ENCODE results near the gene KSR2.

KSR2 gene

GRCh38 chr12:117559978-117560377, 408.8 kb downstream of the KSR2 start:
- TF ChIP-seq POLR2AphosphoS5 (IDR thresholded peaks at IDR 0.05; ENCODE audit: low read depth, low read length), result no peak
- no peak for TF ChIP-seq TAF1 (IDR thresholded peaks at IDR 0.05; ENCODE audit: borderline replicate concordance, low read depth, low read length)
- TF ChIP-seq POLR2A (IDR thresholded peaks at IDR 0.05; ENCODE audit: low read depth, low read length), result no peak
- FAIRE-seq (no peak), DNase-seq (ENCODE audit: insufficient read length) (no peak)

GRCh38 chr12:117555889-117556288, 412.9 kb downstream of the KSR2 start:
- DNase-seq (ENCODE audit: insufficient read length), result no peak
- TF ChIP-seq TAF1 (IDR thresholded peaks at IDR 0.05; ENCODE audit: borderline replicate concordance, low read depth, low read length) (no peak), POLR2AphosphoS5 (IDR thresholded peaks at IDR 0.05; ENCODE audit: low read depth, low read length) (no peak), POLR2A (IDR thresholded peaks at IDR 0.05; ENCODE audit: low read depth, low read length) (no peak)
- no peak for FAIRE-seq

GRCh38 chr12:117552971-117553370, 415.8 kb downstream of the KSR2 start:
- TF ChIP-seq TAF1 (IDR thresholded peaks at IDR 0.05; ENCODE audit: borderline replicate concordance, low read depth, low read length) (no peak), POLR2AphosphoS5 (IDR thresholded peaks at IDR 0.05; ENCODE audit: low read depth, low read length) (no peak), POLR2A (IDR thresholded peaks at IDR 0.05; ENCODE audit: low read depth, low read length) (no peak)
- FAIRE-seq, result no peak
- no peak for DNase-seq (ENCODE audit: insufficient read length)

- FAIRE-seq, result no peak
- TF ChIP-seq POLR2AphosphoS5 (IDR thresholded peaks at IDR 0.05; ENCODE audit: low read depth, low read length) (no peak), POLR2A (IDR thresholded peaks at IDR 0.05; ENCODE audit: low read depth, low read length) (no peak), TAF1 (IDR thresholded peaks at IDR 0.05; ENCODE audit: borderline replicate concordance, low read depth, low read length) (no peak)
- no peak for DNase-seq (ENCODE audit: insufficient read length)
Observed at GRCh38 chr12:117551665-117552064, 417.1 kb downstream of the KSR2 start.

- TF ChIP-seq POLR2AphosphoS5 (IDR thresholded peaks at IDR 0.05; ENCODE audit: low read depth, low read length) (no peak), TAF1 (IDR thresholded peaks at IDR 0.05; ENCODE audit: borderline replicate concordance, low read depth, low read length) (no peak), POLR2A (IDR thresholded peaks at IDR 0.05; ENCODE audit: low read depth, low read length) (no peak)
- FAIRE-seq, result no peak
- DNase-seq (ENCODE audit: insufficient read length), result no peak
Observed at GRCh38 chr12:117547209-117547608, 421.6 kb downstream of the KSR2 start.

- TF ChIP-seq TAF1 (IDR thresholded peaks at IDR 0.05; ENCODE audit: borderline replicate concordance, low read depth, low read length) (no peak), POLR2A (IDR thresholded peaks at IDR 0.05; ENCODE audit: low read depth, low read length) (no peak), POLR2AphosphoS5 (IDR thresholded peaks at IDR 0.05; ENCODE audit: low read depth, low read length) (no peak)
- FAIRE-seq (no peak), DNase-seq (ENCODE audit: insufficient read length) (no peak)
Observed at GRCh38 chr12:117545216-117545615, 423.6 kb downstream of the KSR2 start.

GRCh38 chr12:117540011-117540410, 428.8 kb downstream of the KSR2 start:
- TF ChIP-seq TAF1 (IDR thresholded peaks at IDR 0.05; ENCODE audit: borderline replicate concordance, low read depth, low read length) (no peak), POLR2A (IDR thresholded peaks at IDR 0.05; ENCODE audit: low read depth, low read length) (no peak), POLR2AphosphoS5 (IDR thresholded peaks at IDR 0.05; ENCODE audit: low read depth, low read length) (no peak)
- no peak for FAIRE-seq
- DNase-seq (ENCODE audit: insufficient read length), result no peak

- TF ChIP-seq TAF1 (IDR thresholded peaks at IDR 0.05; ENCODE audit: borderline replicate concordance, low read depth, low read length) (no peak), POLR2AphosphoS5 (IDR thresholded peaks at IDR 0.05; ENCODE audit: low read depth, low read length) (no peak), POLR2A (IDR thresholded peaks at IDR 0.05; ENCODE audit: low read depth, low read length) (no peak)
- FAIRE-seq (no peak), DNase-seq (ENCODE audit: insufficient read length) (no peak)
Observed at GRCh38 chr12:117538926-117539325, 429.9 kb downstream of the KSR2 start.

- FAIRE-seq (no peak), DNase-seq (ENCODE audit: insufficient read length) (no peak)
- TF ChIP-seq POLR2AphosphoS5 (IDR thresholded peaks at IDR 0.05; ENCODE audit: low read depth, low read length) (no peak), POLR2A (IDR thresholded peaks at IDR 0.05; ENCODE audit: low read depth, low read length) (no peak), TAF1 (IDR thresholded peaks at IDR 0.05; ENCODE audit: borderline replicate concordance, low read depth, low read length) (no peak)
Observed at GRCh38 chr12:117538032-117538690, 430.6 kb downstream of the KSR2 start.

- TF ChIP-seq TAF1 (IDR thresholded peaks at IDR 0.05; ENCODE audit: borderline replicate concordance, low read depth, low read length) (no peak), POLR2AphosphoS5 (IDR thresholded peaks at IDR 0.05; ENCODE audit: low read depth, low read length) (no peak), POLR2A (IDR thresholded peaks at IDR 0.05; ENCODE audit: low read depth, low read length) (no peak)
- FAIRE-seq (no peak), DNase-seq (ENCODE audit: insufficient read length) (no peak)
Observed at GRCh38 chr12:117533687-117534086, 435.1 kb downstream of the KSR2 start.

GRCh38 chr12:117530796-117531195, 438.0 kb downstream of the KSR2 start:
- no peak for TF ChIP-seq POLR2AphosphoS5 (IDR thresholded peaks at IDR 0.05; ENCODE audit: low read depth, low read length)
- no peak for TF ChIP-seq TAF1 (IDR thresholded peaks at IDR 0.05; ENCODE audit: borderline replicate concordance, low read depth, low read length)
- TF ChIP-seq POLR2A (IDR thresholded peaks at IDR 0.05; ENCODE audit: low read depth, low read length), result no peak
- FAIRE-seq (no peak), DNase-seq (ENCODE audit: insufficient read length) (no peak)

GRCh38 chr12:117528538-117528937, 440.3 kb downstream of the KSR2 start:
- TF ChIP-seq TAF1 (IDR thresholded peaks at IDR 0.05; ENCODE audit: borderline replicate concordance, low read depth, low read length) (no peak), POLR2AphosphoS5 (IDR thresholded peaks at IDR 0.05; ENCODE audit: low read depth, low read length) (no peak), POLR2A (IDR thresholded peaks at IDR 0.05; ENCODE audit: low read depth, low read length) (no peak)
- FAIRE-seq, result no peak

More at GRCh38 chr12:117528538-117528937, 440.3 kb downstream of the KSR2 start:
- no peak for DNase-seq (ENCODE audit: insufficient read length)

All from GM12892 (cell line).